Calu3 (cell line): ENCODE results near the gene RYR1. TPM values are rescaled to one million over a fixed set of nuclear protein-coding genes. Genes with fewer than 3 reads are reported as not detected.

Source experiments
- BruUV-seq: library from RNA; stranded (reverse); fragments of 400-500 nt; replicated peaks from 2 replicates; lab custom pipeline; 2021; lab: Mats Ljungman, UMichigan
- CTCF ChIA-PET: fragments of 300-600 bp; sonication (Branson Sonifier 250); formaldehyde crosslinking; loops from one replicate; lab custom pipeline; 2022; ENCODE audit warnings: antibody characterized with exemption; lab: Charles Lee
- DNase-seq: peaks from one replicate; pipeline ENCODE4 v3.0.0; 2022
- H3K27ac Mint-ChIP-seq: one replicate; pipeline ENCODE4 v1.8.0; 2022; ENCODE audit warnings: mixed read lengths; ENCODE audit not compliant: unreplicated experiment
- H3K27me3 Mint-ChIP-seq: one replicate; pipeline ENCODE4 v1.8.0; 2022; ENCODE audit warnings: mixed read lengths; ENCODE audit not compliant: unreplicated experiment
- H3K36me3 Mint-ChIP-seq: one replicate; pipeline ENCODE4 v1.8.0; 2022; ENCODE audit warnings: mild to moderate bottlenecking, moderate library complexity, mixed read lengths; ENCODE audit not compliant: insufficient read depth, unreplicated experiment
- H3K4me1 Mint-ChIP-seq: one replicate; pipeline ENCODE4 v1.8.0; 2022; ENCODE audit warnings: mild to moderate bottlenecking, low read depth, mixed read lengths; ENCODE audit not compliant: unreplicated experiment
- H3K4me3 Mint-ChIP-seq: one replicate; pipeline ENCODE4 v1.8.0; 2022; ENCODE audit warnings: mild to moderate bottlenecking, low read depth, moderate library complexity, mixed read lengths; ENCODE audit not compliant: unreplicated experiment
- H3K9me3 Mint-ChIP-seq: one replicate; pipeline ENCODE4 v1.8.0; 2022; ENCODE audit warnings: low read depth, mixed read lengths; ENCODE audit not compliant: unreplicated experiment
- CTCF ChIP-seq: fragments of 200-600 bp; IDR thresholded peaks from one replicate; pipeline ENCODE4 v1.8.0; 2022; ENCODE audit warnings: antibody characterized with exemption; ENCODE audit not compliant: unreplicated experiment
- intact Hi-C: fragments of 100-400 bp; cut with micrococcal nuclease; formaldehyde crosslinking; loops from one replicate; pipeline ENCODE4 v1.10.0; 2022; ENCODE audit not compliant: unreplicated experiment
- total RNA-seq: library from RNA; stranded (reverse); gene quantifications from 2 replicates; pipeline ENCODE4 v1.2.3, GENCODE V29; 2022

Gene RYR1
- total RNA-seq, 1 experiment from 2014 or later, result 1.4 TPM

GRCh38 chr19:38452430-38453366, 19.2 kb downstream of the RYR1 start:
- BruUV-seq, result no TSS peak
- Mint-ChIP-seq H3K27ac (no peak overlapping the region), H3K27me3 (peaks cover 72% of the 10 kb centered on the region), H3K36me3 (no peaks in the 10 kb centered on the region), H3K9me3 (no peaks in the 10 kb centered on the region), H3K4me3 (no peak overlapping the region), H3K4me1 (no peaks in the 10 kb centered on the region)
- TF ChIP-seq CTCF, result no peak
- intact Hi-C loops, result no loop called here
- CTCF ChIA-PET, result no interaction called here
- DNase-seq, result peak; percentile 6

- intact Hi-C loops, result no loop called here
- BruUV-seq, result no TSS peak
- Mint-ChIP-seq H3K4me3 (no peak overlapping the region), H3K9me3 (no peaks in the 10 kb centered on the region), H3K36me3 (no peaks in the 10 kb centered on the region), H3K4me1 (no peaks in the 10 kb centered on the region), H3K27me3 (peaks cover 71% of the 10 kb centered on the region), H3K27ac (no peak overlapping the region)
- no peak for DNase-seq
- CTCF ChIA-PET, result no interaction called here
- no peak for TF ChIP-seq CTCF
Measured at GRCh38 chr19:38453596-38453995, 20.1 kb downstream of the RYR1 start.

- Mint-ChIP-seq H3K36me3 (no peaks in the 10 kb centered on the region), H3K4me1 (no peaks in the 10 kb centered on the region), H3K27me3 (peaks cover 71% of the 10 kb centered on the region), H3K27ac (no peak overlapping the region), H3K4me3 (no peak overlapping the region), H3K9me3 (no peaks in the 10 kb centered on the region)
- intact Hi-C loops, result no loop called here
- TF ChIP-seq CTCF, result no peak
- DNase-seq, result no peak
- CTCF ChIA-PET, result no interaction called here
- BruUV-seq, result no TSS peak
Measured at GRCh38 chr19:38455031-38455430, 21.5 kb downstream of the RYR1 start.

GRCh38 chr19:38457202-38457601, 23.7 kb downstream of the RYR1 start:
- no peak for TF ChIP-seq CTCF
- intact Hi-C loops, result no loop called here

More at GRCh38 chr19:38457202-38457601, 23.7 kb downstream of the RYR1 start:
- Mint-ChIP-seq H3K36me3 (no peaks in the 10 kb centered on the region), H3K4me1 (no peaks in the 10 kb centered on the region), H3K27ac (no peak overlapping the region), H3K4me3 (no peak overlapping the region), H3K27me3 (peaks cover 56% of the 10 kb centered on the region), H3K9me3 (no peaks in the 10 kb centered on the region)
- BruUV-seq, result no TSS peak
- no peak for DNase-seq
- CTCF ChIA-PET, result no interaction called here
